Subcutaneous adipose tissue (tissue), 4 donors: ENCODE measurements around the gene MICU1. TPM values are rescaled to one million over a fixed set of nuclear protein-coding genes. Genes with fewer than 3 reads are reported as not detected.

Source experiments
- CTCF ChIP-seq: fragments of 450-650 bp; IDR thresholded peaks from one replicate; pipeline ENCODE4 v1.5.1; 2016; ENCODE audit warnings: low read depth, mild to moderate bottlenecking, control low read depth, antibody characterized with exemption, moderate library complexity
- total RNA-seq, 4 donors: library from RNA; depleted of rRNA; stranded (reverse); fragments of >200 nt; gene quantifications; one replicate each; pipeline ENCODE4 v1.1.0, GENCODE V29; 2016

Gene MICU1, protein sequence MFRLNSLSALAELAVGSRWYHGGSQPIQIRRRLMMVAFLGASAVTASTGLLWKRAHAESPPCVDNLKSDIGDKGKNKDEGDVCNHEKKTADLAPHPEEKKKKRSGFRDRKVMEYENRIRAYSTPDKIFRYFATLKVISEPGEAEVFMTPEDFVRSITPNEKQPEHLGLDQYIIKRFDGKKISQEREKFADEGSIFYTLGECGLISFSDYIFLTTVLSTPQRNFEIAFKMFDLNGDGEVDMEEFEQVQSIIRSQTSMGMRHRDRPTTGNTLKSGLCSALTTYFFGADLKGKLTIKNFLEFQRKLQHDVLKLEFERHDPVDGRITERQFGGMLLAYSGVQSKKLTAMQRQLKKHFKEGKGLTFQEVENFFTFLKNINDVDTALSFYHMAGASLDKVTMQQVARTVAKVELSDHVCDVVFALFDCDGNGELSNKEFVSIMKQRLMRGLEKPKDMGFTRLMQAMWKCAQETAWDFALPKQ
- 10 to 100 TPM; 26.9 to 42.5 (median 34.9) TPM for total RNA-seq

- TF ChIP-seq CTCF = no peak
Observed at GRCh38 chr10:72625608-72626443, at the start of gene MICU1. MICU1 (minus strand) TSS chr10:72626079; CDS start chr10:72566793, 59,286 bp downstream.

- TF ChIP-seq CTCF = no peak
Observed at GRCh38 chr10:72673280-72673679, 47.4 kb upstream of the MICU1 start.

DNA sequence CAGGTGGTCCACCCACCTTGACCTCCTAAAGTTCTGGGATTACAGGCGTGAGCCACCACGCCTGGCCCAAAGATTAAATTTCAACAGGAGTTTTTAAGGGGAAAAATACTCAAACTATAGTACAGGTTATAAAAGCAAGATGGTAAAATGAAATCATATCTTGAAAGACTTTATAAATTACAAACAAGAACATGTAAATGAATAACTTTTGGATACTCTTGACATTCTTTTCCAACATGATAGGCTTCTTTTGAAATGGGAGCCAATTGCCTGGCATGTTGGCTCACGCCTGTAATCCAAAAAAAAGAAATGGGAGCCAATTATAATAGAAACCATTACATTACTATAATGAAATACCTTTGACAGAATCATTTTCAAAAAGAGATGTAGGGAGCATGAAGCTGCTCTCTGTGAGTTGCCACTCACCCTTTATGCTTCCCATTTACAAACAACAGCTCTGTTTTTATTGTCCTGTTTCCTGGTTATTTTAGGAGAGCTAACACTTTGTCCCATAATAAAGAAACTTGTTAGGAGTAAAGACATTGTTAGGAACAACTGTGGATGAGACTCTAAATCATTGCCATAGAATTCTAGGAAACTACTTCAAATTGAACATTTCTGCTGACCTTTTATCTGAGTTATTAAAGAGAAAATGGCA lies 41.5 kb upstream of the MICU1 start:
- no peak for TF ChIP-seq CTCF

DNA sequence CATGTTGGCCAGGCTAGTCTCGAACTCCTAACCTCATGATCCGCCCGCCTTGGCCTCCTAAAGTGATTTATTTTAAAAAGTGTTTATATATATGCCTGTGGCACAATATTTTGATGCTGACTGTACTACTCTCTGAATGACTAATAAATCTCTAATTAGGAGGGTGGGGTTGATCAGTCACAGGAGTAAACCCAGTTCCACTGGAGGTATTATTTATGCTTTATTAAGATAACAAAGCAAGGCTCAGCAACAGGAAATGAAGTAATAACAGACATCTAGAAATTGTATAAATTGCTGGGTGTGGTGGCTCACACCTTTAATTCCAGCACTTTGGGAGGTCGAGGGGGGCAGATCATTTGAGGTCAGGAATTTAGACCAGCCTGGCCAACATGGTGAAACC lies 40.0 kb upstream of the MICU1 start:
- TF ChIP-seq CTCF = no peak

GRCh38 chr10:72663971-72664370 lies 38.1 kb upstream of the MICU1 start:
- no peak for TF ChIP-seq CTCF

- no peak for TF ChIP-seq CTCF
Observed at GRCh38 chr10:72661431-72661830, 35.6 kb upstream of the MICU1 start.
